GM19099 (cell line): ENCODE results near the gene CDC37L1.

Source experiments
- POLR2A ChIP-seq: IDR thresholded peaks from 3 replicates; pipeline ENCODE4 v1.6.1; 2011; ENCODE audit warnings: low read depth; ENCODE audit not compliant: insufficient read length; ENCODE audit errors: extremely low read depth

The CDC37L1 gene

DNA sequence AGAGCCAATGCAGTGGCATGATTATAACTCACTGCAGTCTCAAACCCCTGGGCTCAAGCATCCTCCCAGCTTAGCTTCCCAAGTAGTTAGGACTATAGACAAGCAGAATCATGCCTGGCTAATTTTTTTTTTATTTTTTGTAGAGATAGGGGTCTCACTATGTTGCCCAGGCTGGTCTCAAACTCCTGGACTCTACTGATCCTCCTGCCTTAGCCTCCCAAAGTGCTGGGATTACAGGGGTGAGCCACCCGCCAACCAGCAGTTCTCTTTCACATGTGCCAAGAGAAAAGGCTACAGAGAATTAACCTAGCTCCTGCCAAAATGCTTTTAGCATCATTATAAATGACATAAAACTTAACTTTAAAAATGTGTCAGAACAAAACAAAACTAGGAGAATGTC is 53.5 kb downstream of the CDC37L1 start:
- TF ChIP-seq POLR2A: no peak

DNA sequence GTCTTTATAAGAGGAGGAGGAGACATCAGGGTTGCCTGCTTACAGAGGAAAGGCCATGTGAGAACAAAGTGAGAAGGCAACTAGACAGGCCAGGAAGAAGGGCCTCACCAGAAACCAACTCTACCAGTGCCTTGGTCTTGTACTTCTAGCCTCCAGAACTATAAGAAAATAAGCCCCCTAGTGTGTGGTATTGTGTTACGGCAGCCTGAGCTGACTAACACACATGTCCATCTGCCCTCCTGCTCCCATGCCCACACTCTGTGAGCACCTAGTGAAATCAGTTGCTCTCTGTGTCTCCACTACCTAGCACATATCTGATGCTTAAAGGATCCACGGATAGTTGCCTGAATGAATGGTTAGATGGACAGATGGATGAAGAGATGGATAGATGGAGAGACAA is 54.8 kb downstream of the CDC37L1 start:
- TF ChIP-seq POLR2A: no peak

DNA sequence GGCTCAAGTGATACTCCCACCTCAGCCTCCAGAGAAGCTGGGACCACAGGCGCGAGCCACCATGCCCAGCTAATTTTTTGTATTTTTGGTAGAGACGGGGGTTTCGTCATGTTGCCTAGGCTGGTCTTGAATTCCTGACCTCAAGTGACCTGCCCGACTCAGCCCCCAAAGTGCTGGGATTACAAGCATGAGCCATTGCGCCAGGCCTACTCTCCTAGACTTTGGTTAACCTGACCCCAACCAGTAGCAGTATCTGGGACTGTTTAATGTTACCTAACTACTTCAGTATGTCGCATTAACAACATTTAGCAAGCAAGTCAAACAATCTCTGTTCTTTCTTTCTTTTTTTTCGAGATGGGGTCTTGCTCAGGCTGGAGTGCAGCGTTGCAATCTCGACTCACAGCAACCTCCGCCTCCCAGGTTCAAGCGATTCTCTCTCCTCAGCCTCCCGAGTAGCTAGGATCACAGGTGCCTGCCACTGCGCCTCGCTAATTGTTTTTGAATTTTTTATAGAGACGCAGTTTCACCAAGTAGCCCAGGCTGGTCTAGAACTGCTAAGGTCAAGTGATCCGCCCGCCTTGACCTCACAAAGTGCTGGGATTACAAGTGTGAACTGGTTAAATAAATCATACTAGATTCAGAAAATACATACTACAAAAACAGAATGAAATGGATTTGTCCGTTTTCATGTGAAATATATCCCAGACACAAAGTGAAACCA is 59.7 kb downstream of the CDC37L1 start:
- TF ChIP-seq POLR2A: no peak

DNA sequence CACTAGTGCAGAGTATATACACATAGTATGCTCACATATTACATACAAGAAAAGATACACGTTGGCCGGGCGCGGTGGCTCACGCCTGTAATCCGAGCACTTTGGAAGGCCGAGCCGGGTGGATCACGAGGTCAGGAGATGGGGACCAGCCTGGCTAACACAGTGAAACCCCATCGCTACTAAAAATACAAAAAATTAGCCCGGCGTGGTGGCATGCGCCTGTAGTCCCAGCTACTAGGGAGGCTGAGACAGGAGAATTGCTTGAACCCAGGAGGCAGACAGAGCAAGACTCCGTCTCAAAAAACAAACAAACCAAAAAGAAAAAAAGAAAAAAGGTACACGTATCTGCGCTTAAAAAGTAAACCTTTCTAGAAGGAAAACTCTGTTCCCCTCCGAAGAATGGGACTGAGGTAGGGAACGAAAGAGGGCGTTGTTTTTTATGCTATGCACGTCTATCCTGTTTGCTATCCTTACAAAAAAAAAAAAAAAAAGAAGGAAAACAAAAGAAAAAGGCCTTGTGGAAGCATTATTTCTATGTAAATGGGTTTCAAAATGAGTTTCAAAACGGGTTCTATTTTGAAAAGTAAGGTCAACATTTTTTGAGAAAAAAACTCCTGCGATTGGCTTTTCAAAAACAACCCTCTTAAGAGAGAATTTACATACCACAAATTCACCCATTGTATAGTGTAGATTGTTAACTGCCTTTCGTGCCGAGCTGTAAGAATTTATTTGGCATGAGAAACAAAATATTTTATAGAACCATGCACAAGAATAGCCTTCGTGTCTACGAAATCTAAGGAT is 60.4 kb downstream of the CDC37L1 start:
- no peak for TF ChIP-seq POLR2A

DNA sequence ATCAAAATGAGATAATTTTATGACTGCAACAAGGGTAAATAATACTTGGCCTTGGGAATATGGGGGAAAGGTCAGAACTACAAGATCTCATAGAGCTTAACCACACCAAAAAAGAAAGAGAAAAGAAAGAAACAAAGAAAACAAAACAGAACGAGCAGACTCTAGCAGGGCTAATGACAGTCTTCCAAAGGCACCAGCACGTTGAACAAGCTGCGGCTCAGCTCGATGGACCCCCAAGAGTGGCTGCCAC is 60.9 kb downstream of the CDC37L1 start:
- no peak for TF ChIP-seq POLR2A

DNA sequence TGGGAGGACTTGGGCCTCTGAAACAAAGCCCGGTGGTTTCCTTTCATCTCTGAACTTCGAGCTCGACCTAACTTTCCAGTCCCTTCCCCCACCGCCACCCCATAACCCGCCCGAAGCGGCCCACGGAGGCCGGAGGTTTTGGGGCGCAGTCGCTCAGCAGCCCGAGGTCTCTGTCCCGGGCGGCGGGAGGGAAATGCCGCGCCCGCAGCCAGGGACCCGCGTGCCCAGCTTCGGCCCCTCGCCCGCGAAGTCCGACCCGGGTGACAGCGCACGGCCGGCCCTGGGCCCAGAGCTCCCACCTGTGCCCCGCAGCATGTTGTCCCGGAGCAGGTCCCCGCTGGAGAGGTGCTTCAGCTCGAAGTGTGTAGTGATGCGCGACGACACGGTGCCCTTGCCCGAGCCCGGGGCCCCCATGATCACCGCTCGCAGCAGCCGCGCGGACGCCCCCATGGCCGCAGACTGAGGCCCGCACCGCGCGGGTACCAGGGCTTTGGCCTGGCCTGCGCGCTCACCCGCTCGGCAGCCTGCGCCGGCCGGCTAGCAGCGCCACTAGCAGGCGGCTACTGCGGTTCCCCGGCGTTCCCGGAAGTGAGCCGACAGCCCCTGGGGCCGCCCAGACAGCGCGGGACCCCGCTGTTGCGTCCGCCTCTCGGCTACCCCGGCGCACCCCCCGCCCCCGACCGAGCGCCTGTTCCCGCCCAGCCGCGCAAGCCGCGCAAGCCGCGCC is 61.4 kb downstream of the CDC37L1 start, which contains the start of gene AK3:
TSS of gene AK3 (minus strand) at position 565 of the 727 bp plus-strand sequence. CDS start at position 450, 115 bp downstream.
- peak; percentile 96 for TF ChIP-seq POLR2A

DNA sequence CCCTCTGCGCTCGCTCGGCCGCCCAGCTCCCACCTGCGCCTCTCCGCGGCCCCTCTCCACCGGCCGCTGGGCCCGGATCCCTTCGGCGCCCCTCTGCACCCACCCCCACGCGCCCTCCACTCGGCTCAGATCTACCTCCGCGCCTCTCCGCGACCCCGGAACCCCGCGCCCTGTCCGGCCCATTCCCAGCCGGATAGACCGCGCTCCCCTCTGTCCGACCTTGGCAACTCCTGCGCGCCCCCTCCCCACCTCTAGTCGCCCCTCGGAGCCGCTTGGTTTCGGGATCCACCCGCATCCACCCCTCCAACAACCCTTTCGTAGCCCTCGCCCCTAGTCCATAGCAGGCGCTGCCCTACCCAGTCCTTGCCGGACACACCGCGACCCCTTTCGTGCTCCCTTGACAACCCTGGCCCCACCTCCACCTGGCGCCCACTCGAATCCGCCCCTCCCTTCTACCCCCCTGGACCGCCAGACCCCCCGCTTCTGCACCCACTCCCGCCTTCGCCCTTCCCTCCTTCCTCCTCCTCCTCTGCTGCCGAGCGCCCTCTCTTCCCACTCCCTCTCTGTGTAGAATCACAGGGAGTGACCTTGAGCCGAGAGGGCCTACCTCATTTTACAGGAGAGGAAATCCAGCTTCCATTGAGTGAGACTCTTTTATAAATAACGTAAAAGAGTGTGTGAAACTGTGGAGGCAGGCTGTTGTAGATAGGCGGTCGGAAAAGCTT is 62.2 kb downstream of the CDC37L1 start:
- TF ChIP-seq POLR2A: peak; percentile 25

DNA sequence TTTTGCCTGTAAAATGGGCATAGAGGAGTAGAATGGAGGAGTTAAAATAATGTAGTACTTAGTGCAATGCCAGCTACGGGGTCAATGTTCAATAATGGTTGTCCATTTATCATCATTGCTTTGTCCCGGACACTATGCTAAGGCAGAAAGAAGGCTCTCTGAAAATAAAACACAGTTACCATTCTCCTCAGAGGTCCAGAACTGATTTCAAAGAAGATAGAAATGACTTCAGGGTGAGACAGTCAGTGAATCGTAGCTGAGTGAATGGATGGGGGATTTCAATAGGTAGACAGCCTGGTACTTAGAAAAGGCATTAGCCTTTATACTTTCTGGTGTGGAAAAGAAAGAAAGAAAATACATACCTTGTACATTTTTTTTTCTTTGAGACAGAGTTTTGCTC is 62.9 kb downstream of the CDC37L1 start:
- TF ChIP-seq POLR2A: no peak

DNA sequence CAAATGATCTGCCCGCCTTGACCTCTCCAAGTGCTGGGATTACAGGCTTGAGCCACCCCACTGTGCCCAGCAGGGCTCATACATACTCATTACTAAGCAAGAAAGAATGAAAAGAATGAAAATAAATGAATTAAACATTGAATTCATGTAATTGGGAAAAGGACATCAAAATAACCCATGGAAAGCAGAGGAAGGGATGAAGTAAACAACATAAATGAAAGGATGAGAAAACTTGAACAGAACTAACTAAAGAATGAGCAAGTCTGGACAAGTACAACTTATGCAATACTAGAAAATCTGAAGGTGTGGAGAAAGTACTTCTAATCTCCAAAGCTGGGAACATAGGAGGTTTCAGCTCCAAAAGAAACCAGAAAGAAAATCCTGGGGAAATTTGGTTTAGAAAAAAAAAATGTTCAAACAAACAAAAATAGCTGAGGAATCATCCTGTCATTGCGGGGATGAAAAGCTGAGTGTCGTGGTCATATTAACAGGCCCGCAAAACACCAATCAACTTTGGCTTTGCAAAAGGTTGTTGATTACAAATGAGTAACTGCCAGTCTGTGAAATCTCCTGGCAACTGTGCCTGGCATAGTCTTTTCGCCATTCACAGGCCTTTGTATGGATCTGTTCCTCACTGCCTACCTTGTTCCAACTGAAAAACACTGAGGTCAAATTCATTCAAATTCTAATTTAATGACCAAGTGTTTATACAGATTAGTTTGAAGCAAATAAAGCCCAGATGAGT is 63.9 kb downstream of the CDC37L1 start:
- TF ChIP-seq POLR2A: no peak

DNA sequence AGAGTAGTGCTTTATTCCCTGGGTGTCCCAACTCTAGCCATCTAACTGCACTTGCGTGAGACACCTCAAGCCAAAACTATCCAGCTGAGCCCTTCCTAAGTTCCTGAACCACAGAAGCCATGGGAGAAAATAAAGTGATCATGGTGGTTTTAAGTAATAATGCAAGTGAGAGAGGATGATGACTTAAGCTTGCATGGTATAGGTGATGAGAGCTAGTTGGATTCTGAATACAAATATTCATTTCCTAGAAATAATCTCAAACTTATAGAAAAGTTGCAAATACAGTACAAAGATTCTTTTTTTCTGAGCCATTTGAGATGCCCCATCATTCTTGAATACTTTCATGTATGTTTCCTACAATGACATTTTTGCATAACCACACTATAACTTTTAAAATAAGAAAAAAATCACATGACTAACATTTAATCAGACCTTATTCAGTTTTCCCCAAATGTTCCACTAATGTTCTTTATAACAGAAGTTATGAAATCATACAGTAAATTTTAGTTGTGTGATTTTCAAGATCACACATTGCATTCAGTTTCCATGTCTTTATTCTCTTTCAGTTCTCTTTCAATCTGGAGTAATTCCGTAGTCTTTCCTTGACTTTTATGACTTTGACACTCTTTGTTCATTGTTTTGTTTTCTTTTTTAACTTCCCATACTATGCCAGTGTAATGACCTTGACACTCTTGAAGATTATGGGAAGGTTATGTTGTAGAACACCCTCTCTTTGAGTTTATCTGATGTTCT is 67.1 kb downstream of the CDC37L1 start:
- TF ChIP-seq POLR2A: no peak

DNA sequence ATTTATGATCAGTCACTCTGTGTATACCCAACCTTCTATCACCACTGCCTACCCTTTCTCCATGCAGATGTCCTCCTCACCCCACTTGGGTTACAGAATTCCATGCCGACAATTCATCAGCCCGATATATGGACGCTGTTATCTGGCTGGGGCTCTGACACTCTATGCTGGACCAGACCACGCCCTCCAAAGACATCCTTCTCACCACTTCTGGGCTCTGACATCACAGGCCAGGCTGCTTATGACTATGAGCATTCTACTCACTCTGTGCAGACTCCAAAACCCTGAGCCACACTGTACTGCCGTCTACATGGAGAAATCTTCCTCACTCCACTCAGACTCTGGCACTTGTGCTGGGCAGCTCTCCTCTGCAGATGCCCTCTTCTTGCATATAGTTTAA is 69.2 kb downstream of the CDC37L1 start:
- no peak for TF ChIP-seq POLR2A

DNA sequence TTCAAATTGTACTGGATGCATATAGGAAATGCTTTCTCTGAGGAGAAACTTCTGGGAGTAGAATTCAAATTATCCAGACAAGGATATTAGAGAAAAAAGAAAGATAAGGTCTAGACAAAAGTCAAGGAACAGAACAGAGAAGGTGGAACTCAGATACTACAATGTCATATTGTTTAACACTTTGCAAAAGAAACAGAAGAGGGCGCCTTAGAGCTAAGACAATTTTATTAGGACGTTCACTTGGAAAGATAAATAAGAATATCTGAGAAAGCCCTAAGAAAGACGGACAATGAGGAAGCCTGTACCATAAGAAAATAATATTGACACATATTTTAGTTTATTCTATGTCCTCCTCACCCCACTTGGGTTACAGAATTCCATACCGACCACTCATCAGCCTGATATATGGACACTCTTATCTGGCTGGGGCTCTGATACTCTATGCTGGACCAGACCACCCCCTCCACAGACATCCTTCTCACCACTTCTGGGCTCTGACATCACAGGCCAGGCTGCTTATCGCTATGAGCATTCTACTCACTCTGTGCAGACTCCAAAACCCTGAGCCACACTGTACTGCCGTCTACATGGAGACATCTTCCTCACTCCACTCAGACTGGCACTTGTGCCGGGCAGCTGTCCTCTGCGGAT is 70.8 kb downstream of the CDC37L1 start:
- TF ChIP-seq POLR2A: no peak

DNA sequence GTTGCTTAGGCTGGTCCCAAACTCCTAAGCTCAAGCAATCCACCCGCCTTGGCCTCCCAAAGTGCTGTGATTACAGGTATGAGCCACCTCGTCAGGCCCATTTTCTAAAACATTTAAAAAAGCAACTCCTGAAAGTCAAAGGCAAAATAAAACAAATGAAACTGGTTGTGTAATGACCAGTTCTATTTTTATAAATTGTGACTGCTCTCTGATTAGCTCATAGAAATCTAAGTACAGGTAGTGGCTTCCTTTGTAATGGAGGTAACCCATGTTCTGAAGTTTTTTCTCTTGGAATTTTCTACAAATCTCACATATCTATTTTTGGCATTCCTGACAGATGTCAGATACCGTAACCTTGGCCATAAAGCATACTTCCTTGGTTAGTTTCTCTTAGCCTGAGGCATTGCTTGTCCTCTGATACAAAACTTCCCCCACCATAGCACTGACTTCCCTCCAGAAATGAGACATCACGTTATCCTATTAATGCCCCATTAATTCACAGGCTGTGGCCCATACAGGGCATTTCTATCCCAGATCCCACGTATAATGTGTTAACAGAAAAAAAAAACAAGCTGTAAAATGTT is 75.7 kb downstream of the CDC37L1 start:
- no peak for TF ChIP-seq POLR2A
